Suprapubic skin (tissue), 4 donors: ENCODE data around the gene FZD7.

Experiments
- CTCF ChIP-seq, 2 donors: fragments of 200-600 bp in 1 of 2; fragments of 450-650 bp in 1 of 2; sonication (generic) in 1 of 2; IDR thresholded peaks; one replicate each; pipeline ENCODE4 v1.5.1; 2016 to 2019; ENCODE audit warnings: antibody characterized with exemption in 2 of 2, mild to moderate bottlenecking in 1 of 2, moderate library complexity in 1 of 2
- EP300 ChIP-seq: sonication (generic); formaldehyde crosslinking; IDR thresholded peaks from one replicate; pipeline ENCODE4 v1.6.1; 2017; ENCODE audit warnings: antibody characterized with exemption
- POLR2AphosphoS5 ChIP-seq, 3 donors: sonication (generic); formaldehyde crosslinking; IDR thresholded peaks; one replicate each; pipeline ENCODE4 v1.6.1; 2017; ENCODE audit warnings: antibody characterized with exemption in 3 of 3

GRCh38 chr2:202018950-202019349 lies 14.7 kb upstream of the FZD7 start:
- TF ChIP-seq CTCF (IDR thresholded peaks at IDR 0.05) = no peak
- no peak for TF ChIP-seq EP300
- no peak for TF ChIP-seq POLR2AphosphoS5 (IDR thresholded peaks at IDR 0.05)
